Endothelial cell of umbilical vein (primary cell): ENCODE results near the gene CYP19A1. TPM values are rescaled to one million over a fixed set of nuclear protein-coding genes. Genes with fewer than 3 reads are reported as not detected.

Source experiments
- BruUV-seq: library from RNA; stranded (reverse); fragments of 400-500 nt; replicated peaks from 2 replicates; lab custom pipeline; 2021; lab: Mats Ljungman, UMichigan
- CTCF ChIA-PET: fragments of 300-600, 350-600 bp; sonication (Branson Sonifier 250); formaldehyde crosslinking; loops from one replicate; lab custom pipeline; 2021; ENCODE audit warnings: antibody characterized with exemption, inconsistent platforms; lab: Charles Lee
- POLR2A ChIA-PET: fragments of 300-600, 350-600 bp; sonication (Branson Sonifier 250); formaldehyde crosslinking; loops from one replicate; lab custom pipeline; 2021; ENCODE audit warnings: antibody characterized with exemption, inconsistent platforms; lab: Charles Lee
- DNase-seq: peaks from one replicate; pipeline ENCODE4 v3.0.0-alpha.2; 2011; ENCODE audit warnings: low read depth, low spot score
- FAIRE-seq: peaks from 2 replicates; lab custom pipeline; 2011; peaks lifted over from hg19 to GRCh38; lab: Jason Lieb, UNC
- H2AFZ ChIP-seq: 2 replicates; pipeline ENCODE4 v1.6.0; 2012; ENCODE audit warnings: low read depth, low read length, control low read depth, inconsistent platforms
- H3K27ac ChIP-seq: 2 replicates; pipeline ENCODE4 v1.5.1; 2011; ENCODE audit warnings: low read depth, mild to moderate bottlenecking, control low read depth, low read length, moderate library complexity; ENCODE audit not compliant: insufficient read depth
- H3K27me3 ChIP-seq, 2 experiments: 2 replicates each; pipeline versions ENCODE4 v1.6.0 to v1.6.1; 2011; ENCODE audit warnings: low read length in 2 of 2, mixed read lengths in 1 of 2; ENCODE audit not compliant: control insufficient read depth in 2 of 2, insufficient read depth in 2 of 2
- H3K36me3 ChIP-seq, 2 experiments: 2 replicates in 1 of 2; 3 replicates in 1 of 2; pipeline ENCODE4 v1.5.1; 2011; ENCODE audit warnings: low read length in 2 of 2, mild to moderate bottlenecking in 1 of 2, moderate library complexity in 1 of 2; ENCODE audit not compliant: control insufficient read depth in 2 of 2, insufficient read depth in 2 of 2; ENCODE audit errors: extremely low read depth in 1 of 2
- H3K4me1 ChIP-seq: 3 replicates; pipeline ENCODE4 v1.5.1; 2011; ENCODE audit warnings: mild to moderate bottlenecking, low read length; ENCODE audit not compliant: control insufficient read depth, insufficient read depth; ENCODE audit errors: extremely low read depth
- H3K4me2 ChIP-seq: 2 replicates; pipeline ENCODE4 v1.6.1; 2011; ENCODE audit warnings: low read length, control low read depth, mixed read lengths; ENCODE audit not compliant: insufficient read depth
- H3K4me3 ChIP-seq, 3 experiments: fragments of 200-600 bp in 1 of 3; sonication (generic), shearing (Covaris generic) in 1 of 3; replicated peaks in 1 of 3; 2 replicates each; pipeline ENCODE4 v1.5.1; 2011 to 2016; ENCODE audit warnings: control low read depth in 3 of 3, low read length in 3 of 3, mild to moderate bottlenecking in 2 of 3, inconsistent platforms in 1 of 3, low read depth in 1 of 3, moderate library complexity in 1 of 3; ENCODE audit not compliant: insufficient read depth in 1 of 3
- H3K79me2 ChIP-seq: 2 replicates; pipeline ENCODE4 v1.6.0; 2012; ENCODE audit warnings: low read length, inconsistent platforms; ENCODE audit not compliant: control insufficient read depth, insufficient read depth
- H3K9ac ChIP-seq: replicated peaks from 2 replicates; pipeline ENCODE3; 2011; ENCODE audit warnings: low read length, control low read depth; ENCODE audit not compliant: insufficient read depth; ENCODE audit errors: extremely low read depth
- H3K9me1 ChIP-seq: replicated peaks from 3 replicates; pipeline ENCODE4 v1.6.0; 2011; ENCODE audit warnings: mild to moderate bottlenecking, low read length; ENCODE audit not compliant: control insufficient read depth, insufficient read depth; ENCODE audit errors: extremely low read depth
- H3K9me3 ChIP-seq: replicated peaks from 2 replicates; pipeline ENCODE4 v1.5.1; 2012; ENCODE audit warnings: low read length, inconsistent platforms; ENCODE audit not compliant: control insufficient read depth, insufficient read depth
- H4K20me1 ChIP-seq: replicated peaks from 2 replicates; pipeline ENCODE3; 2011; ENCODE audit warnings: mild to moderate bottlenecking, low read length; ENCODE audit not compliant: control insufficient read depth, insufficient read depth; ENCODE audit errors: extremely low read depth
- CTCF ChIP-seq, 2 donors: IDR thresholded peaks; 1 replicate in 1 of 2; 2 replicates in 1 of 2; pipeline ENCODE4 v1.5.1; 2011; ENCODE audit warnings: low read length in 2 of 2, mild to moderate bottlenecking in 2 of 2, moderate library complexity in 2 of 2, control low read depth in 1 of 2, inconsistent platforms in 1 of 2, low read depth in 1 of 2; ENCODE audit not compliant: insufficient read depth in 1 of 2; ENCODE audit errors: extremely low read depth in 1 of 2
- EZH2 ChIP-seq: IDR thresholded peaks from 2 replicates; pipeline ENCODE4 v1.6.1; 2012; ENCODE audit warnings: borderline replicate concordance, low read depth, mild to moderate bottlenecking, moderate library complexity, low read length, inconsistent platforms; ENCODE audit not compliant: severe bottlenecking
- FOS ChIP-seq: IDR thresholded peaks from 2 replicates; pipeline ENCODE4 v1.6.1; 2011; ENCODE audit warnings: mild to moderate bottlenecking, low read length, moderate library complexity, borderline replicate concordance; ENCODE audit not compliant: insufficient read depth
- GATA2 ChIP-seq: IDR thresholded peaks from 2 replicates; pipeline ENCODE4 v1.7.0; 2011; ENCODE audit warnings: low read depth, mild to moderate bottlenecking, moderate library complexity, mixed read lengths, low read length; ENCODE audit not compliant: insufficient read length, insufficient read depth
- JUN ChIP-seq: IDR thresholded peaks from 2 replicates; pipeline ENCODE4 v1.6.1; 2011; ENCODE audit warnings: borderline replicate concordance, low read depth; ENCODE audit not compliant: insufficient read length, insufficient read depth
- MAX ChIP-seq: IDR thresholded peaks from 2 replicates; pipeline ENCODE4 v1.6.1; 2011; ENCODE audit not compliant: insufficient read depth, insufficient read length
- MYC ChIP-seq: IDR thresholded peaks from one replicate; pipeline ENCODE4 v1.6.1; 2011; ENCODE audit warnings: mild to moderate bottlenecking, low read depth, low read length
- POLR2A ChIP-seq: IDR thresholded peaks from 2 replicates; pipeline ENCODE4 v1.6.1; 2012; ENCODE audit warnings: low read depth, mild to moderate bottlenecking, control low read depth, low read length
- POLR2AphosphoS5 ChIP-seq: IDR thresholded peaks from 2 replicates; pipeline ENCODE4 v1.6.1; 2012; ENCODE audit warnings: low read depth, mild to moderate bottlenecking, control low read depth, low read length, moderate library complexity; ENCODE audit not compliant: insufficient read depth
- dilution Hi-C: fragments of 300-500 bp; cut with MboI; formaldehyde crosslinking; loops from one replicate; pipeline ENCODE4 v1.15.0; 2019; ENCODE audit warnings: low sequenced_read_pairs; ENCODE audit not compliant: extremely low pct_ligation_motif_present
- intact Hi-C: fragments of 100-400 bp; cut with micrococcal nuclease; formaldehyde crosslinking; loops from one replicate; pipeline ENCODE4 v1.10.0; 2022
- polyA plus RNA-seq, 4 experiments: library from polyadenylated mRNA; depleted of rRNA in 3 of 4; stranded (reverse) in 3 of 4; unstranded in 1 of 4; fragments of >200 nt; gene quantifications; 2 replicates each; pipeline versions ENCODE4 v1.2.1 to v1.2.3, GENCODE V29; 2011 to 2012; ENCODE audit warnings: missing spikeins in 1 of 4
- total RNA-seq: library from RNA; stranded (reverse); gene quantifications from 2 replicates; pipeline ENCODE4 v1.2.3, GENCODE V29; 2021

The CYP19A1 gene
- total and polyA plus RNA-seq, 2 donors (not counting 3 experiments of a cell fraction or from before 2014, with no cell fraction given) = not detected

GRCh38 chr15:51374131-51374530 is 35.7 kb upstream of the CYP19A1 start:
- Histone ChIP-seq H3K4me2 (no peak overlapping the region), H3K4me1 (no peaks in the 10 kb centered on the region), H3K9me3 (no peaks in the 10 kb centered on the region), H4K20me1 (no peaks in the 10 kb centered on the region), H3K36me3 (no peaks in the 10 kb centered on the region), H3K27ac (no peak overlapping the region), H3K9ac (no peak overlapping the region), H3K9me1 (no peaks in the 10 kb centered on the region), H2AFZ (no peak overlapping the region), H3K27me3 (peaks cover 51 to 59% of the 10 kb centered on the region in 2 experiments), H3K4me3 (no peak overlapping the region), H3K79me2 (no peaks in the 10 kb centered on the region)
- intact Hi-C loops = no loop called here
- dilution Hi-C loops = no loop called here
- TF ChIP-seq EZH2 = no peak
- TF ChIP-seq GATA2 = no peak
- no peak for TF ChIP-seq POLR2AphosphoS5
- no peak for TF ChIP-seq MYC
- TF ChIP-seq MAX = no peak
- TF ChIP-seq FOS = no peak
- TF ChIP-seq JUN = no peak
- TF ChIP-seq CTCF (IDR thresholded peaks at IDR 0.05; ENCODE audit: extremely low read depth in 1 of 2, insufficient read depth in 1 of 2, low read depth in 1 of 2, low read length in 2 of 2) = no peak
- no peak for TF ChIP-seq POLR2A
- no peak for DNase-seq
- ChIA-PET POLR2A (interaction anchor here (0.7 kb wide), 1 partner anchor 66 kb away, joined by 4 read pairs; no protein-coding TSS in a partner anchor), CTCF (interaction anchor here (0.7 to 10.1 kb wide), 5 partner anchors 9 to 307 kb away, joined by 3 to 207 read pairs (median 6); no protein-coding TSS in a partner anchor)
- no TSS peak for BruUV-seq
- no peak for FAIRE-seq
